ENCODE results near the gene P2RY12.

P2RY12 gene

DNA sequence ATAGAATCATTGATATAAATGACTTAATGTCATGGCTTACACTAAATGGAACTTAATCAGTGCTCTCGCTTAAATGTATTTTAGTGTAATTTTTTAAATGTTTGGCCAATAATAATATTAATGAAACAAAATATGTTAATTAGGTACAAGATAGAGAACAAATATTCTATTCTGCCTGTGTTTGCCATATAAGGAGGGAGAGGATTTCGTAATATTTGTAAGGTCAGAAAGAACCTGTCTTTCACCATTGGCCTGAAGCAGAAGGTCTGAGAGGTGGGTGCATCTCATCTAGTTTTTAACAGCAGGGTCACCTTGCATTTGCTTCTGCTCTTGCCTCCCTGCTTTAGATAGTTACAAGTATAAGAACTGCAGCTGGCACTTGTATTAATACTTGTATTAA, 70.4 kb downstream of the P2RY12 start:
- no peak for DNase-seq (ENCODE audit: low spot score)
- TF ChIP-seq, protein P1, sequence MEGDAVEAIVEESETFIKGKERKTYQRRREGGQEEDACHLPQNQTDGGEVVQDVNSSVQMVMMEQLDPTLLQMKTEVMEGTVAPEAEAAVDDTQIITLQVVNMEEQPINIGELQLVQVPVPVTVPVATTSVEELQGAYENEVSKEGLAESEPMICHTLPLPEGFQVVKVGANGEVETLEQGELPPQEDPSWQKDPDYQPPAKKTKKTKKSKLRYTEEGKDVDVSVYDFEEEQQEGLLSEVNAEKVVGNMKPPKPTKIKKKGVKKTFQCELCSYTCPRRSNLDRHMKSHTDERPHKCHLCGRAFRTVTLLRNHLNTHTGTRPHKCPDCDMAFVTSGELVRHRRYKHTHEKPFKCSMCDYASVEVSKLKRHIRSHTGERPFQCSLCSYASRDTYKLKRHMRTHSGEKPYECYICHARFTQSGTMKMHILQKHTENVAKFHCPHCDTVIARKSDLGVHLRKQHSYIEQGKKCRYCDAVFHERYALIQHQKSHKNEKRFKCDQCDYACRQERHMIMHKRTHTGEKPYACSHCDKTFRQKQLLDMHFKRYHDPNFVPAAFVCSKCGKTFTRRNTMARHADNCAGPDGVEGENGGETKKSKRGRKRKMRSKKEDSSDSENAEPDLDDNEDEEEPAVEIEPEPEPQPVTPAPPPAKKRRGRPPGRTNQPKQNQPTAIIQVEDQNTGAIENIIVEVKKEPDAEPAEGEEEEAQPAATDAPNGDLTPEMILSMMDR (IDR thresholded peaks at IDR 0.05; ENCODE audit: borderline replicate concordance, control extremely low read depth, extremely low read depth, insufficient read depth, missing control alignments): no peak
- in situ Hi-C loops (cut with MboI; ENCODE audit: low sequenced_read_pairs, unreplicated experiment): no loop called here

DNA sequence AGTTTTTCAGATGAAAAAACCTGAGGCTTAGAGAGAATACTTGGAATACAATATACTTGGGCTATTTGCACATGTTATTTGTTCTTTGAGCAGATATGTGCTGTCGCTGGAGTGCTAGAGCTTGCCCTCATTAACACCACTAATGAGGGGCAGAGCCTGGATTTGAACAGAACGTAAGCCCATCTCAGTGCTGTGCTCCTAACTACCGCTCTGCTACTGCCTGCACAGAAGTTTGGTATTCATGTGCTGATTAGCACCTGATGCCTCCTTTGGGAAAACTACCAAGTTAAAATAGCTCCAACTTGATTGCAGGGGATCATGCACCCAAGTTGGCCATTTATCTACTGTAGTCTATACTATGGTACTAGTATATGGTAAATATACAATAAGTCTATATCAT, 71.6 kb downstream of the P2RY12 start:
- in situ Hi-C loops (cut with MboI; ENCODE audit: low sequenced_read_pairs, unreplicated experiment): no loop called here

DNA sequence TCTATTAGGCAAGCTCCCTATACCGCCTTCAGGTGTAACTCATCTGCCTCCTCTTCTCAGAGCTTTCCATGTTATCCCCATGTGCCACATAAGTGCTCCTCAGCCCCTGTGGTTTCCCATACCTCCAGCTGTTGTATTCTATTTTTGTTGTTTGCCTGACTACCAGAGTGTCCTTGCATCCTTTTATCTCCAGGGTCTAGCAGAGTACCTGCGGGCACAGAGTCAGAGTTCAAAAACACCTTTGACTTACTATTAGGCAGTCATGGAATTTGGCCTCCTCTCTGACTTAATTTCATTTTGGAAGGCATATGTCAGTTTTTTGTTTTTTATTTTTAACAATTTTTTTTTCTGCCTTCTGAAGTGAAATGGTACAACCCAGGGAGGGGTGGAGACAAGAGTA, 75.0 kb downstream of the P2RY12 start:
- in situ Hi-C loops (cut with MboI; ENCODE audit: low sequenced_read_pairs, unreplicated experiment): no loop called here
- TF ChIP-seq, protein P1 (IDR thresholded peaks at IDR 0.05; ENCODE audit: borderline replicate concordance, control extremely low read depth, extremely low read depth, insufficient read depth, missing control alignments): no peak
- DNase-seq (ENCODE audit: low spot score): no peak

More for the DNA sequence above, 71.6 kb downstream of the P2RY12 start:
- no peak for DNase-seq (ENCODE audit: low spot score)
- TF ChIP-seq, protein P1 (IDR thresholded peaks at IDR 0.05; ENCODE audit: borderline replicate concordance, control extremely low read depth, extremely low read depth, insufficient read depth, missing control alignments): no peak

DNA sequence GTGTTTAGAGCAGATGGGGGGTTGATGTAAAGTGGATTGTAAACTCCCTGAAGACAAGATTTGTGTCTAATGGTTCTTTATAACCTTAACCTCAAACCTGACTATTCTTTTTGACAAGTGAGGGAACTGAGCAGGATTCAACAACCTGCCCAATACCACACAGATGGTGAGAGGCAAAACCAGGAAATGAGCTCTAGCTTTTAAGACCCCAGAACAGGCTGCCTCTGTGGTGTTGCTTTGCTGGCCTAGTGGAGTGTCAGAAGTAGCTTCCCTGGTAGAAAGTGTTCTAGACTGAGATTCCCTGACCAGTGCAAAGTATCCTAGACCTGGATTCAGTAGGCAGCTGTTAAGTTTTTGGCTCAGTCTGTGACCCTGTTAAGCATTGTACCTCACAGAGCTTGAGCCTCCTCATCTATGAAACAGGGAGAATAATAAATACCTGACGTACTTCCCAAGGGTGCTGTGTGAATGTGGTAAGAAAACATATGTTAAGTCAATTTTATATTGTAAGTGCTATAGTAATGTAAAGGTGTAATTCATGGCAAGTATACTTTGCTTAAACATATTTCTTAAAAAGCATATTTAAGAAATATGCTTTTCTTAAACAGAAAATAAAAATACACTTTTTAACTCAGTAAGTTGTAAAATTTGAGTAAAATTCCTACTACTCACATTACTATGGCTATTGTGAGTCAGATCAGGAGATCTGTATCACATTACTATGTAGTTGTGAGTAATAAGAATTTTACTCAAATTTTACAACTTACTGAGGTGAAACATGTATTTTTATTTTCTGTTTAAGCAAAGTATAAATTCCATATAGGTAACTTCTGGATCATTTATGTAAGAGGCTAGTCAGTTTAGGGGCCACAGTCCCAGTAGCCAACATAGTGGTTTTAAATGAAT, 76.7 kb downstream of the P2RY12 start:
- DNase-seq (ENCODE audit: low spot score): no peak
- TF ChIP-seq, protein P1 (IDR thresholded peaks at IDR 0.05; ENCODE audit: borderline replicate concordance, control extremely low read depth, extremely low read depth, insufficient read depth, missing control alignments): no peak
- in situ Hi-C loops (cut with MboI; ENCODE audit: low sequenced_read_pairs, unreplicated experiment): no loop called here

DNA sequence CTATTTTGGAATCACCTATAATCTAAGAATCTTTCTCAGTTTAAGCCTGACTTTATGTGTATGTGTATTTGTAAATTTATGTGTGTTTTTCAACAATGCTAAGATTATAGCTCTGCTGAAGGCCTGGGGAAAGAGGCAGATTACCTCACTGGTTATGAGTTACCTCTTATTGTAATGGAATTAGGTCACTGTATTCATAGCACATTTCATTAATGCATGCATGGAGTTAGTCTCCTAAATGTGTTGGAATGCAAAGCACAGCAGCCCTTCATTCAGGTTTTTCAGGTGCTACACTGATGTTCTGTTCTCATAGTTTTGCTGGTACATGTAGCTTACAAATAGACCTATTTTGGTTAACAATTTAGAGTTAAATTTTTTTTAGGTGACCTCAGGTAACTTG, 77.4 kb downstream of the P2RY12 start:
- TF ChIP-seq, protein P1 (IDR thresholded peaks at IDR 0.05; ENCODE audit: borderline replicate concordance, control extremely low read depth, extremely low read depth, insufficient read depth, missing control alignments): no peak
- no peak for DNase-seq (ENCODE audit: low spot score)
- in situ Hi-C loops (cut with MboI; ENCODE audit: low sequenced_read_pairs, unreplicated experiment): no loop called here

DNA sequence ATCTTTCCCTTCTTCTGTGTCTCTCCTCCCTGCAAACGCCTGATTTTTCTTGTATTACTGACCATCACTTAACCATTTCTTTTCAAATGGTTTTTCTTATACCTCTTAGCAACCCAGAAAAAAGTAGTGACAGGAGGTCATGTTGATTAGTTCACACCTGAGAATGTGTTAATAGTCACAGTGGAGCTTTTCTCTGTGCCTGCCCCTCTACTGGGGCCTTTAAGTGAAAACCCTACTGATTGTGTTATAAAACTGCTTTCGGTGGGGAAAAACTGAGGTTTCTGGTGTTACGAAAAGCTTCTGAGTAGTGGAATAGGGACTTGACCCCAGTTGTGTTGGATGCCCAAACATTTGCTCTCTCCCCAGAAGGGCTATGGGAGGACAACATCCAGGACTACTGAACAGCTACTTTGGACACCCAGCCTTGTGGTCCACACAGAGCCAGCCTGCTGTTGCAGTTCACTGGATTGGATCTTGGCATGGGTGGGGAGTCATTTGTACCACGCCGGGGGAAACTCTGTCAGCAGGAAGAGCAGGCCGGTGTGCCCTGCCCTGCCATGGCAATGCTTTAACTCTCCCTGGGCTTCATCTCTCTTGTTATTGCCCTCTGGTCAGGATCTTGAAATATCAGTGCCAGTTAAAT, 78.3 kb downstream of the P2RY12 start:
- DNase-seq (ENCODE audit: low spot score): no peak
- in situ Hi-C loops (cut with MboI; ENCODE audit: low sequenced_read_pairs, unreplicated experiment): no loop called here
- TF ChIP-seq, protein P1 (IDR thresholded peaks at IDR 0.05; ENCODE audit: borderline replicate concordance, control extremely low read depth, extremely low read depth, insufficient read depth, missing control alignments): no peak
